ENCODE results near the gene CLDN34.

CLDN34 gene

DNA sequence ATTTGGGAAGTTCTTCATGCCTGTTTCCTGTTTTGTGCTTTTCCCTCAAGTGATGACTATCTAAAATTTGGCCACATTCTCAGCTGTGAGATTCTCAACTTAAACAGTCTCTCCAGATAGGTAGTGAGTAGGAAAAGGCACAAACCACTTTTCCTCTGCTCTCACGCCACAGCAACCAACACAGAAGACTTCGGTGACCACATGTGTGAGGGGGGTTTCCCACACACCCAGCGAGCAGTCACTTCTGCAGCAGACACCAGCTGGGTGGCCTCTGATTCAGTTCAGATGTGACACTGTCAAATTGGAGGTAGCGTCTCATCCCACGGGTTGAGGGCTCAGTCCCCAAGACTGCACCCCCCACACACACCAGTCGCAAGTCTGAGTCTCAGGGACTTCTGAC lies 25.1 kb upstream of the CLDN34 start:
- H3K27me3 ChIP-seq (ENCODE audit: insufficient read depth, low read length) = no peaks in the 10 kb centered on the region
- no peak overlapping the region for H2AFZ ChIP-seq (ENCODE audit: low read length, unreplicated experiment)
- H3K4me1 ChIP-seq (ENCODE audit: control insufficient read depth, insufficient read depth, low read length, unreplicated experiment) = no peaks in the 10 kb centered on the region
- no peak overlapping the region for H3K4me3 ChIP-seq (ENCODE audit: low read depth, low read length)
- no peak overlapping the region for H3K27ac ChIP-seq (ENCODE audit: low read depth, low read length)
- H3K36me3 ChIP-seq (ENCODE audit: insufficient read depth, low read length) = no peaks in the 10 kb centered on the region
- H3K79me2 ChIP-seq (ENCODE audit: control insufficient read depth, insufficient read depth, low read length, unreplicated experiment) = no peaks in the 10 kb centered on the region

- Histone ChIP-seq H3K4me3 (ENCODE audit: low read depth, low read length) (no peak overlapping the region), H3K27me3 (ENCODE audit: insufficient read depth, low read length) (peaks cover 7% of the 10 kb centered on the region), H3K36me3 (ENCODE audit: insufficient read depth, low read length) (no peaks in the 10 kb centered on the region), H3K27ac (ENCODE audit: low read depth, low read length) (no peak overlapping the region), H2AFZ (ENCODE audit: low read length, unreplicated experiment) (no peak overlapping the region), H3K4me1 (ENCODE audit: control insufficient read depth, insufficient read depth, low read length, unreplicated experiment) (no peaks in the 10 kb centered on the region), H3K79me2 (ENCODE audit: control insufficient read depth, insufficient read depth, low read length, unreplicated experiment) (no peaks in the 10 kb centered on the region)
Measured at GRCh38 chrX:9943420-9943819, 23.7 kb upstream of the CLDN34 start.

DNA sequence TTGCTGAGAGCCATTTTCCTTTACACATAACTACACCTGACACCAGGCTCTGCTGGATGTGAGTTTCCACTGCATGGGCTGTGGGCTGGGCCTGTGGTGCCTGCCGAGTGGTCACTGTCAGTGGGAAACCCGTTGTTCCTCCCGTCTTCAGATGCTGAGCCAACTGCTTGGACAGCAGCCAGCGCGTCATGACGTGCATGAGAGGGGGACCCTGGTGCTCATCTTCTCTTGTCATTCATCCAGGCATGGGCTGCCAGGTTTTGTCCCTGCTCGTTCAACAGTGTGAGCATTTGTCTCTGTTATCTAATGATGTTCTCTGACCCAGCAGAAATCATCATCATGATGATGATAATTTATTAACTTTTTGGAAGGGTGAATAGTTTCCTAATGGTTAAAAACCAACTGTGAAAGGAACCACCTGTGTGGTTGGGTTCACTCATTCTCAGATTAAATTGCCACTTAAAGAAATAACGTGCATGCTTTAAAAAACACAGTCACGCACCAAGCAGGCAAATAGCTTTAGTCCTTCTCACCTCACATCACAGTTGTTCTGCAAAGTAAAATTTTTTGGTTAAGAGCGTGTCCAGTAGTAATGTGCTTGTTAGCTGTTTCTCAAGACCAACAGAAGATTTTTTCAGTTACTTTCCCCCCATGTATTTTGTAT lies 19.9 kb upstream of the CLDN34 start:
- no peak overlapping the region for H3K4me3 ChIP-seq (ENCODE audit: low read depth, low read length)
- no peaks in the 10 kb centered on the region for H3K79me2 ChIP-seq (ENCODE audit: control insufficient read depth, insufficient read depth, low read length, unreplicated experiment)
- H3K36me3 ChIP-seq (ENCODE audit: insufficient read depth, low read length) = no peaks in the 10 kb centered on the region
- peaks cover 25% of the 10 kb centered on the region for H3K27me3 ChIP-seq (ENCODE audit: insufficient read depth, low read length)
- H3K4me1 ChIP-seq (ENCODE audit: control insufficient read depth, insufficient read depth, low read length, unreplicated experiment) = no peaks in the 10 kb centered on the region
- no peak overlapping the region for H2AFZ ChIP-seq (ENCODE audit: low read length, unreplicated experiment)
- H3K27ac ChIP-seq (ENCODE audit: low read depth, low read length) = no peak overlapping the region

DNA sequence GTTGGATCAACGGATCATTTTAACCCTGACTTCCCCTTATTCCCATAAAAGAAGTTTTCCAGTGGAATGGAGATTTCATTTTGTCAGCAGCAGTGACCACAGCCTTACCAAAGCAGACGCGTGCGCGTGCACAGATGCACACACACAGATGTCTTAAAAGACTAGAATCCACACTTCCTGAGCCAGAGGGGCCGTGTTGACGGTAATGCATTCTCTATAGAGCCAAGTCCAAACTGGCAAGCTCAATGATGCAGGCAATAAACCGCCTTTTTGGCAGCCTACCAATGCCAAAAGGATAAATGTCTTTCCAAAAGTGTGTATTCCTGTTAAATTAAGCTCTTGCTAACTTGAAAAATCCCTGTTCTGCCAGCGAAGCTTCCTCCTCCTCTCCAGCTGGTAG lies 18.8 kb upstream of the CLDN34 start:
- Histone ChIP-seq H3K27me3 (ENCODE audit: insufficient read depth, low read length) (peaks cover 25% of the 10 kb centered on the region), H3K36me3 (ENCODE audit: insufficient read depth, low read length) (no peaks in the 10 kb centered on the region), H3K4me1 (ENCODE audit: control insufficient read depth, insufficient read depth, low read length, unreplicated experiment) (no peaks in the 10 kb centered on the region), H2AFZ (ENCODE audit: low read length, unreplicated experiment) (no peak overlapping the region), H3K4me3 (ENCODE audit: low read depth, low read length) (no peak overlapping the region), H3K79me2 (ENCODE audit: control insufficient read depth, insufficient read depth, low read length, unreplicated experiment) (no peaks in the 10 kb centered on the region), H3K27ac (ENCODE audit: low read depth, low read length) (no peak overlapping the region)

DNA sequence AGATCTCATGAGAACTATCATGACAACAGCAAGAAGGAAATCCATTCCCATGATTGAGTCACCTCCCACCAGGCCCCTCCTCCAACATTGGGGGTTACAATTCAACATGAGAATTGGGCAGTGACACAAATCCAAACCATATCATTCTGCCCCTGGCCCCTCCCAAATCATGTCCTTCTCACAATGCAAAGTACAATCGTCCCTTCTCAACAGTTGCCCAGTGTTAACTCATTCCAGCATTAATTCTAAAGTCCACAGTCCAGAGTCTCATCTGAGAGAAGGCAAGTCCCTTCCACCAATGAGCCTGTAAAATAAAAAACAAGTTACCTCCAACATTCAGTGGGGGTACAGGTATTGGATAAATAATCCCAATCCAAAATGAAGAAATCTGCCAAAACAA lies 14.9 kb upstream of the CLDN34 start:
- Histone ChIP-seq H3K27ac (ENCODE audit: low read depth, low read length) (no peak overlapping the region), H3K4me3 (ENCODE audit: low read depth, low read length) (no peak overlapping the region), H3K36me3 (ENCODE audit: insufficient read depth, low read length) (no peaks in the 10 kb centered on the region), H3K27me3 (ENCODE audit: insufficient read depth, low read length) (peaks cover 25% of the 10 kb centered on the region), H3K79me2 (ENCODE audit: control insufficient read depth, insufficient read depth, low read length, unreplicated experiment) (no peaks in the 10 kb centered on the region), H2AFZ (ENCODE audit: low read length, unreplicated experiment) (no peak overlapping the region), H3K4me1 (ENCODE audit: control insufficient read depth, insufficient read depth, low read length, unreplicated experiment) (no peaks in the 10 kb centered on the region)

- Histone ChIP-seq H3K27me3 (ENCODE audit: insufficient read depth, low read length) (peaks cover 18% of the 10 kb centered on the region; the same call in 1 of the 2 replicates), H2AFZ (ENCODE audit: low read length, unreplicated experiment) (no peak overlapping the region), H3K79me2 (ENCODE audit: control insufficient read depth, insufficient read depth, low read length, unreplicated experiment) (no peaks in the 10 kb centered on the region), H3K36me3 (ENCODE audit: insufficient read depth, low read length) (no peaks in the 10 kb centered on the region), H3K4me3 (ENCODE audit: low read depth, low read length) (no peak overlapping the region), H3K4me1 (ENCODE audit: control insufficient read depth, insufficient read depth, low read length, unreplicated experiment) (no peaks in the 10 kb centered on the region), H3K27ac (ENCODE audit: low read depth, low read length) (no peak overlapping the region)
Measured at GRCh38 chrX:9953396-9953795, 13.8 kb upstream of the CLDN34 start.

DNA sequence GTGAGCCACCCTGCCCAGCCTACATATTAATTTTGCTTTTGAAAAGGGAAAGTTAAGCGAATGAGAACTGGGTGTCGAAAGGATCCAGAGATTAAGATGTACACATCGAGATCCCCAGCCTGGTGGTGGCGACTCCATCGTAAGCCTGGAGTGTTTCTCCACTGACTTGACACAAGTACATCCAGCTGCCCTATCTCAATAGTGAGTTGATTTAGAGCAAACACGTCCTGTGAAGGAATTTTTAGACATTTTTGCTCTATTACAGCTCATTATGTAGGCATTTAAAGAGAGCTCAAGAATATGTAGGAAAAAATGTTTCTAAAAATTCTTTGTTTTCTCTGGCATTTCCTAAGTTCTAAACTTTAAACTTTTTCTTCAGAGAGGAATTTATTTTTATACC lies 11.7 kb upstream of the CLDN34 start:
- no peaks in the 10 kb centered on the region for H3K4me1 ChIP-seq (ENCODE audit: control insufficient read depth, insufficient read depth, low read length, unreplicated experiment)
- H3K27ac ChIP-seq (ENCODE audit: low read depth, low read length) = no peak overlapping the region
- H2AFZ ChIP-seq (ENCODE audit: low read length, unreplicated experiment) = no peak overlapping the region
- H3K79me2 ChIP-seq (ENCODE audit: control insufficient read depth, insufficient read depth, low read length, unreplicated experiment) = no peaks in the 10 kb centered on the region
- no peaks in the 10 kb centered on the region for H3K36me3 ChIP-seq (ENCODE audit: insufficient read depth, low read length)
- no peaks in the 10 kb centered on the region for H3K27me3 ChIP-seq (ENCODE audit: insufficient read depth, low read length)
- no peak overlapping the region for H3K4me3 ChIP-seq (ENCODE audit: low read depth, low read length)

DNA sequence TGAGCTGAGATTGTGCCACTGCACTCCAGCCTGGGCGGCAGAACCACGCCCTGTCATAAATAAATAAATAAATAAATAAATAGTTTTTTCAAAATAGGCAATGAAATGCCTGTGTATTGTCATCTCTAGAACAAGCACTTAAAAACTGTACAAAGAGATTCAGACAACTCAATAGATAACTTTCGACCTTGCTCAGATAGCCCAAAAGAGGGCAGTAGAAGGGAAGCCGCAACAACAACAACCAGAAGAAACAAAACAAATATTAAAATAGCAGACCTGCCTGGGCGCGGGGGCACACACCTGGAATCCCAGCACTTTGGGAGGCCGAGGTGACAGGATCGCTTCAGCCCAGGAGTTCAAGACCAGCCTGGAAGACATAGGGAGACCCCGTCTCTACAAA lies 9.4 kb upstream of the CLDN34 start:
- H3K27me3 ChIP-seq (ENCODE audit: insufficient read depth, low read length) = no peaks in the 10 kb centered on the region
- H3K4me3 ChIP-seq (ENCODE audit: low read depth, low read length) = no peak overlapping the region
- no peaks in the 10 kb centered on the region for H3K36me3 ChIP-seq (ENCODE audit: insufficient read depth, low read length)
- H3K27ac ChIP-seq (ENCODE audit: low read depth, low read length) = no peak overlapping the region
- H3K4me1 ChIP-seq (ENCODE audit: control insufficient read depth, insufficient read depth, low read length, unreplicated experiment) = no peaks in the 10 kb centered on the region
- no peak overlapping the region for H2AFZ ChIP-seq (ENCODE audit: low read length, unreplicated experiment)
- H3K79me2 ChIP-seq (ENCODE audit: control insufficient read depth, insufficient read depth, low read length, unreplicated experiment) = no peaks in the 10 kb centered on the region

- Histone ChIP-seq H3K4me3 (ENCODE audit: low read depth, low read length) (no peak overlapping the region), H2AFZ (ENCODE audit: low read length, unreplicated experiment) (no peak overlapping the region), H3K27ac (ENCODE audit: low read depth, low read length) (no peak overlapping the region), H3K27me3 (ENCODE audit: insufficient read depth, low read length) (no peaks in the 10 kb centered on the region), H3K4me1 (ENCODE audit: control insufficient read depth, insufficient read depth, low read length, unreplicated experiment) (no peaks in the 10 kb centered on the region), H3K79me2 (ENCODE audit: control insufficient read depth, insufficient read depth, low read length, unreplicated experiment) (no peaks in the 10 kb centered on the region), H3K36me3 (ENCODE audit: insufficient read depth, low read length) (no peaks in the 10 kb centered on the region)
Measured at GRCh38 chrX:9958183-9958582, 9.0 kb upstream of the CLDN34 start.

GRCh38 chrX:9961750-9962149 lies 5.4 kb upstream of the CLDN34 start:
- no peaks in the 10 kb centered on the region for H3K79me2 ChIP-seq (ENCODE audit: control insufficient read depth, insufficient read depth, low read length, unreplicated experiment)
- peaks cover 17% of the 10 kb centered on the region for H3K27me3 ChIP-seq (ENCODE audit: insufficient read depth, low read length)
- no peaks in the 10 kb centered on the region for H3K36me3 ChIP-seq (ENCODE audit: insufficient read depth, low read length)
- H2AFZ ChIP-seq (ENCODE audit: low read length, unreplicated experiment) = no peak overlapping the region
- no peak overlapping the region for H3K27ac ChIP-seq (ENCODE audit: low read depth, low read length)
- no peak overlapping the region for H3K4me3 ChIP-seq (ENCODE audit: low read depth, low read length)
- no peaks in the 10 kb centered on the region for H3K4me1 ChIP-seq (ENCODE audit: control insufficient read depth, insufficient read depth, low read length, unreplicated experiment)

GRCh38 chrX:9977635-9978034 lies 10.5 kb downstream of the CLDN34 start:
- Histone ChIP-seq H2AFZ (ENCODE audit: low read length, unreplicated experiment) (no peak overlapping the region), H3K79me2 (ENCODE audit: control insufficient read depth, insufficient read depth, low read length, unreplicated experiment) (no peaks in the 10 kb centered on the region), H3K36me3 (ENCODE audit: insufficient read depth, low read length) (no peaks in the 10 kb centered on the region), H3K4me1 (ENCODE audit: control insufficient read depth, insufficient read depth, low read length, unreplicated experiment) (no peaks in the 10 kb centered on the region), H3K27me3 (ENCODE audit: insufficient read depth, low read length) (no peaks in the 10 kb centered on the region), H3K4me3 (ENCODE audit: low read depth, low read length) (no peak overlapping the region), H3K27ac (ENCODE audit: low read depth, low read length) (no peak overlapping the region)
